DOHH2 (cell line): ENCODE data around the gene ORAI2.

Experiments
- H3F3A ChIP-seq: fragments of 200-600 bp; sonication (generic), shearing (Covaris generic); 2 replicates; pipeline ENCODE4 v1.6.0; 2016; ENCODE audit warnings: antibody characterized with exemption, mild to moderate bottlenecking; ENCODE audit not compliant: control insufficient read depth, insufficient read depth
- H3K27ac ChIP-seq: fragments of 200-600 bp; sonication (generic); 2 replicates; pipeline ENCODE4 v1.5.1; 2014; ENCODE audit warnings: low read depth, mild to moderate bottlenecking, low read length, moderate library complexity
- H3K27me3 ChIP-seq: fragments of 200-600 bp; sonication (generic); 2 replicates; pipeline ENCODE4 v1.6.1; 2014; ENCODE audit warnings: mild to moderate bottlenecking, low read length, mixed read lengths; ENCODE audit not compliant: control insufficient read depth
- H3K36me3 ChIP-seq: fragments of 200-600 bp; sonication (generic); 2 replicates; pipeline ENCODE4 v1.6.1; 2014; ENCODE audit warnings: mild to moderate bottlenecking, low read length, moderate library complexity, mixed read lengths; ENCODE audit not compliant: control insufficient read depth
- H3K4me1 ChIP-seq: fragments of 200-600 bp; sonication (generic); 2 replicates; pipeline ENCODE4 v1.6.1; 2014; ENCODE audit warnings: mild to moderate bottlenecking, low read length, mixed read lengths; ENCODE audit not compliant: control insufficient read depth
- H3K4me2 ChIP-seq: fragments of 200-600 bp; sonication (generic); 2 replicates; pipeline ENCODE4 v1.6.0; 2014; ENCODE audit warnings: mild to moderate bottlenecking, low read length, moderate library complexity
- H3K4me3 ChIP-seq: fragments of 200-600 bp; sonication (generic); 2 replicates; pipeline ENCODE4 v1.5.1; 2014; ENCODE audit warnings: mild to moderate bottlenecking, low read length, mixed read lengths
- H3K79me2 ChIP-seq: fragments of 200-600 bp; sonication (generic); 2 replicates; pipeline ENCODE4 v1.6.1; 2014; ENCODE audit warnings: mild to moderate bottlenecking, low read length, mixed read lengths; ENCODE audit not compliant: control insufficient read depth
- H3K9me2 ChIP-seq: fragments of 200-600 bp; sonication (generic); replicated peaks from 2 replicates; pipeline ENCODE4 v1.6.1; 2014; ENCODE audit warnings: mild to moderate bottlenecking, low read length, mixed read lengths; ENCODE audit not compliant: control insufficient read depth
- H3K9me3 ChIP-seq: fragments of 200-600 bp; sonication (generic); 2 replicates; pipeline ENCODE4 v1.6.1; 2014; ENCODE audit warnings: antibody characterized with exemption, low read length, mixed read lengths; ENCODE audit not compliant: control insufficient read depth, insufficient read depth
- H4K20me1 ChIP-seq: fragments of 200-600 bp; sonication (generic); 2 replicates; pipeline ENCODE4 v1.6.0; 2014; ENCODE audit warnings: low read depth, mild to moderate bottlenecking, antibody characterized with exemption, low read length, moderate library complexity; ENCODE audit not compliant: control insufficient read depth, insufficient read depth
- CTCF ChIP-seq: fragments of 200-600 bp; sonication (generic); IDR thresholded peaks from one replicate; pipeline ENCODE4 v1.5.1; 2014; ENCODE audit warnings: antibody characterized with exemption, mild to moderate bottlenecking, low read depth, low read length; ENCODE audit not compliant: poor library complexity, severe bottlenecking
- EZH2phosphoT487 ChIP-seq: fragments of 200-600 bp; sonication (generic); IDR thresholded peaks from 2 replicates; pipeline ENCODE4 v1.6.1; 2017; ENCODE audit warnings: borderline replicate concordance, mild to moderate bottlenecking, antibody characterized with exemption, low read length, moderate library complexity, mixed read lengths

Gene ORAI2

GRCh38 chr7:102390697-102391484, 42.5 kb upstream of the ORAI2 start:
- no peak overlapping the region for H3K27ac ChIP-seq
- H3K27me3 ChIP-seq, result no peaks in the 10 kb centered on the region
- H3K4me1 ChIP-seq, result peaks cover 39% of the 10 kb centered on the region
- no peaks in the 10 kb centered on the region for H3K9me3 ChIP-seq
- no peak for TF ChIP-seq EZH2phosphoT487
- TF ChIP-seq CTCF, result peak; percentile 100
- H3K4me3 ChIP-seq, result no peak overlapping the region
- peaks cover 68% of the 10 kb centered on the region for H3F3A ChIP-seq
- H4K20me1 ChIP-seq, result no peaks in the 10 kb centered on the region
- no peak overlapping the region for H3K4me2 ChIP-seq
- peaks cover 12% of the 10 kb centered on the region for H3K79me2 ChIP-seq
- H3K9me2 ChIP-seq, result no peaks in the 10 kb centered on the region
- peaks cover 65% of the 10 kb centered on the region for H3K36me3 ChIP-seq

GRCh38 chr7:102392330-102392729, 41.0 kb upstream of the ORAI2 start:
- Histone ChIP-seq H3K27me3 (no peaks in the 10 kb centered on the region), H4K20me1 (no peaks in the 10 kb centered on the region), H3K27ac (no peak overlapping the region), H3K4me3 (no peak overlapping the region), H3K4me1 (peaks cover 43% of the 10 kb centered on the region), H3K36me3 (peaks cover 62% of the 10 kb centered on the region), H3K4me2 (no peak overlapping the region), H3F3A (peaks cover 56% of the 10 kb centered on the region), H3K79me2 (peaks cover 24% of the 10 kb centered on the region), H3K9me3 (no peaks in the 10 kb centered on the region), H3K9me2 (no peaks in the 10 kb centered on the region)
- TF ChIP-seq EZH2phosphoT487 (no peak), CTCF (no peak)

- no peak for TF ChIP-seq EZH2phosphoT487
- no peak for TF ChIP-seq CTCF
- Histone ChIP-seq H3K27ac (no peak overlapping the region), H3K9me2 (no peaks in the 10 kb centered on the region), H3K79me2 (peaks cover 35% of the 10 kb centered on the region), H3K4me1 (peaks cover 45% of the 10 kb centered on the region), H3K9me3 (no peaks in the 10 kb centered on the region), H3K27me3 (no peaks in the 10 kb centered on the region), H3F3A (peaks cover 48% of the 10 kb centered on the region), H4K20me1 (no peaks in the 10 kb centered on the region), H3K36me3 (peaks cover 66% of the 10 kb centered on the region), H3K4me2 (no peak overlapping the region), H3K4me3 (no peak overlapping the region)
Measured at GRCh38 chr7:102393467-102393866, 39.9 kb upstream of the ORAI2 start.
